Fibroblast of villous mesenchyme (primary cell): ENCODE data around the gene CNOT9. TPM values are rescaled to one million over a fixed set of nuclear protein-coding genes. Genes with fewer than 3 reads are reported as not detected.
A peak's percentile ranks its signal among the peaks of the same experiment; 100 is the strongest.
"Not testable (repeated sequence)": the region's sequence is repeated elsewhere in the genome, so short reads cannot be mapped to it uniquely, and the experiment has no call there.

Experiments
- DNase-seq: peaks from one replicate; pipeline ENCODE4 v3.0.0-alpha.2; 2010; ENCODE audit warnings: low read depth
- H3K4me3 ChIP-seq: 2 replicates; pipeline ENCODE4 v1.5.1; 2011; ENCODE audit warnings: low read depth, mild to moderate bottlenecking, low read length
- CTCF ChIP-seq: IDR thresholded peaks from 2 replicates; pipeline ENCODE4 v1.5.1; 2012; ENCODE audit warnings: low read depth, mild to moderate bottlenecking, low read length; ENCODE audit not compliant: insufficient read depth
- total RNA-seq: library from RNA; depleted of rRNA; stranded (reverse); fragments of >200 nt; gene quantifications from 2 replicates; pipeline ENCODE4 v1.2.3, GENCODE V29; 2012

CNOT9 gene, protein sequence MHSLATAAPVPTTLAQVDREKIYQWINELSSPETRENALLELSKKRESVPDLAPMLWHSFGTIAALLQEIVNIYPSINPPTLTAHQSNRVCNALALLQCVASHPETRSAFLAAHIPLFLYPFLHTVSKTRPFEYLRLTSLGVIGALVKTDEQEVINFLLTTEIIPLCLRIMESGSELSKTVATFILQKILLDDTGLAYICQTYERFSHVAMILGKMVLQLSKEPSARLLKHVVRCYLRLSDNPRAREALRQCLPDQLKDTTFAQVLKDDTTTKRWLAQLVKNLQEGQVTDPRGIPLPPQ
- 69.6 and 86.8 TPM in 2 replicates for total RNA-seq

DNA sequence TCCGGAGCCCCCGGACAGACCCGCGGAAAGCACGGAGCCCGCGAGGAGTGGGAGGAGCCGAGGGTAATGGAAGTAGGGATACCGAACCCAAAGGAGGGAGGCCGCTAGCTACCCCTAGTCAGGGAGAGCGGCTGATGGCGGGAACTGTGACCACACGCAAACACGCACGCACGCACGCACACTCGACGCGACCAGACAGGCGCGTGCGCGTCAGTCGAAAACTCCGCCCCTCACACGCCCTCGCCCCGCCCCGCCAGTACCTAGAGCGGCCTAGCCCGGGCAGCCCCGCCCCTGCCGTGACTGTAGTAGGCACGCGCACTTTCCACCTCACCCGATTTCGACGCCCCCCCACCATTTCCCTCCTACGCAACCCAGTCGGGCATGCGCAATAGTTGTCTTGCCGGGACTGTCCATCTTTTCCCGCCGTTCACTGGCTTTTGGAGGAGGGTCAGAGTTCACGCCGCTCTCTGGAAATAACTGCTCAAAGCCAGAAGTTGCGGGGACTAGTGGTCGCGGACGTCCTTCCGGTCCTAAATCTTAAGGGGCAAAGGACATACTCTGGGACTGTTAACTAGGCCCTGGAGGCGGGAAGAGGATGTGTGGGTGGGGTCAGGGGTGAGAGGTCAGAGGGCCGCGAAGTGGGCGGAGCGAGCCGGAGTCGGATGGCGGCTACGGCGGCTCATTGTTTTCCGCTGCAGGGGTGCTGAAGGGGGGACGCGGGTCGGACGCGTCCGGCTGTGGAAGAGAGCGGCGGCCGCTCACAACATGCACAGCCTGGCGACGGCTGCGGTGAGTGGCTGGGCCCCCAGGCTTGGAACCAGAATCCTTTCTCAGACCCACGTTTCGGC lies at the start of gene CNOT9, which contains the start of gene USP37:
CNOT9 (plus strand) TSS at position 650 of the 848 bp plus-strand sequence; CDS start at position 766, 116 bp downstream.
USP37 (minus strand) TSS at position 162 of the 848 bp plus-strand sequence. CDS start 9,698 bp downstream, outside the sequence.
- peak; percentile 99 for DNase-seq
- no peak for TF ChIP-seq CTCF
- peak within 1 kb of the TSS; percentile 95 for H3K4me3 ChIP-seq

- no peak for DNase-seq
- H3K4me3 ChIP-seq: no peak overlapping the region
- TF ChIP-seq CTCF: no peak
These were observed 49.8 kb upstream of the CNOT9 start for GRCh38 chr2:218518876-218519275.

DNA sequence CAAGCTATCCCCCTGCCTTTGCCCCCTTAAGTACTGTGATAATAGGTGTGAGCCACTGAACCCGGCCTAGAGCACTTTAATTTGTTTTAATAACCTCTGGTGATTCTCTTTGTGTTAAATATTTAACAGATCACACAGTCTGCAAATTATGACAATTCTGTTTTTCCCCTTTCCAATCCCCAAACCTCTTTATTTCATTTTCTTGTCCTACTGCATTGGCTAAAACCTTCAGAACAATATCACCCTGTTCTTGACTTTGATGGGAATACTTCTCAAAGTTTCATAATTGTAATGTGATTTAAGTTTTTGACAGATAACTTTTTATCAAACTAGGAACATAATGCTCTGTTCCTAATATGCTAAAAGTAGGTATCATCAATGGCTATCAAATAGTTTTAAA lies 45.0 kb upstream of the CNOT9 start:
- no peak for DNase-seq
- H3K4me3 ChIP-seq: no peak overlapping the region
- no peak for TF ChIP-seq CTCF

DNA sequence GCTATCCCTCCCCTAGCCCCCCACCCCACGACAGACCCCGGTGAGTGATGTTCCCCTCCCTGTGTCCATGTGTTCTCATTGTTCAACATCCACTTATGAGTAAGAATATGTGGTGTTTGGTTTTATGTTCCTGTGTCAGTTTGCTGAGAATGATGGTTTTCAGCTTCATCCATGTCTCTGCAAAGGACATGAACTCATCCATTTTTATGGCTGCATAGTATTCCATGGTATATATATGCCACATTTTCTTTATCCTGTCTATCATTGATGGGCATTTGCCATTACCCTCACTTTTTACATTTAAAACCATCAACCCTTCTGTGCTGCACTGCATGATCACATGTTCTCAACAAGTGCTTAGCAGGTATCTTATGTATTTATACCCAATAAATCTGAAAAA lies 40.2 kb upstream of the CNOT9 start:
- DNase-seq, H3K4me3 ChIP-seq: not testable (repeated sequence)

GRCh38 chr2:218529990-218530389 lies 38.6 kb upstream of the CNOT9 start:
- TF ChIP-seq CTCF: no peak
- H3K4me3 ChIP-seq: no peak overlapping the region
- no peak for DNase-seq

GRCh38 chr2:218536804-218537494 lies 31.7 kb upstream of the CNOT9 start:
- no peak overlapping the region for H3K4me3 ChIP-seq
- DNase-seq: no peak
- TF ChIP-seq CTCF: no peak

DNA sequence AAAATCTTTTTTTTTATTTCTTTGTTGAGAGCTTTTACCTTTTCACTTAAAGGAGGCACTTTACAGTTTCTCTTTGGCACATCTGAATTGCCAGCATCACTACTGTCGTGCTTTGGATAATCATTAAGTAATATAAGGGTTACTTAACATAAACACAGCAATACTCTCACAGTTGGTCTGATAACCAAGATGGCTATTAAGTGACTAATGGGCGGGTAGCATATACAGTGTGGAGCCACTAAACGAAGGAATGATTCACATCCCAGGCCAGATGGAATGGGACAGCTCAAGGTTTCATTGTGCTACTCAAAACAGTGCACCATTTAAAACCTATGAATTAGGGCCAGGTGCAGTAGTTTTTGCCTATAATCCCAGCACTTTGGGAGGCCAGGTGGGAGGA lies 28.6 kb upstream of the CNOT9 start:
- no peak for TF ChIP-seq CTCF
- no peak overlapping the region for H3K4me3 ChIP-seq
- DNase-seq: peak; percentile 42
